ENCODE results near the gene VNN1.

VNN1 gene

DNA sequence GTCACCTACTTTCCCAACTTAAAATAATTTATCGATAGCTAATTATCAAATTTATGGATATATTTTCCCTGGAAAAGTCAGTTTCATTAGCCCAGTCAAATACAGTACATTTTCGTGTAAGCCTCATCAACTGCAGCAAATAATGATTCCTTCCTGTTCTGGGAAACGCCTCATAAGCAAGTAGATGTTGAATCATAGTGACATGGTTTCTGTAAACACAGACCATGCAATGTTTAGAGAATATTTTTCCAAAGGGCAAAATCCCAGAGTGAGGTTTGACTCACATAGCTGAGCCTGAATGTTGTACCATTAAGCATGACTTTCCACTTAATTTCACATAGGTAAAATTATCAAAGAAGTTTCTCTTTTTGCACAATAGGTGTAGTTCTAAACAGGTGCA lies 16.7 kb upstream of the VNN1 start:
- POLR2A ChIA-PET (ENCODE audit: low non-redundant PET): no interaction called here
- no peak for DNase-seq (ENCODE audit: low spot score)
- CTCF ChIA-PET: no interaction called here
- H3K27ac ChIP-seq: no peak overlapping the region
- TF ChIP-seq CTCF (conservative IDR thresholded peaks at IDR 0.05; ENCODE audit: low read depth): no peak

DNA sequence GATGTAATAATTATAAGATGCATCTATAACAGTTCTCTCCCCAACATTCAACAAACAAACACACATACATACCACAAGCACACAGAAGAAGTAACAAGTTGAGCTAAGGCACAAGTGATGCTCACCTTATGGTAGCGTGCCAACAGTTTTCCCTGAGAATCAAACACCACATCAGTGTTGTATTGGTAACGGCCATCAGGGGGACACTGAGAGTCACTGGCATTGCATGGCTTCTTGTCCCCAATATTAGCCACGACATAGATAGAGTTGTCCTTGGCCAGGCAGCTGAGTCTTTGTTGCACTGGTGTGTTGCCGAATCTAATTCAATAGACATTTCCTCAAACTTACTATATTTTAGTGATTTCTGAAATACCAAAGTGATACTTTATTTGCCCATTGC lies 14.8 kb upstream of the VNN1 start:
- ChIA-PET POLR2A (ENCODE audit: low non-redundant PET) (no interaction called here), CTCF (no interaction called here)
- H3K27ac ChIP-seq: no peak overlapping the region
- DNase-seq (ENCODE audit: low spot score): no peak
- no peak for TF ChIP-seq CTCF (conservative IDR thresholded peaks at IDR 0.05; ENCODE audit: low read depth)

DNA sequence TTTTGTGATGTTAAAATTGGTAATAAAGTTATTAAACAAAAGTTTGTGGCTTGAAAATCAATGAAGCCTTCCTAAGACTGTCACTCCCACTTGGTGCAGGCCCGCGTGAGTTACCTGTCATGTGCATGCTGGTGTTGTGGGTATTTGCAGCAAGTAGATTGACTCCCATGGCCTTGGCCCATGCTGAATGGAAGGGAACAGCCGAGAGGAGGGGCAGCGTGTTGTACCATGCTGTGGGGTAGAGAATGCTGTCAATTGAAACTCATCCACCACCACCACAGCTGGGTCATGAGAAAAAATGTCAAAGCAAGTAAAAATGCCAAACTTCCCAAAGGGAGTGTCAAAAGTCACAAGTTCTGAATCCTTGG lies 12.7 kb upstream of the VNN1 start:
- CTCF ChIA-PET: no interaction called here

GRCh38 chr6:132725947-132726607 lies 12.2 kb upstream of the VNN1 start:
- TF ChIP-seq CTCF (conservative IDR thresholded peaks at IDR 0.05; ENCODE audit: low read depth): no peak
- CTCF ChIA-PET: no interaction called here
- no peak overlapping the region for H3K27ac ChIP-seq
- DNase-seq (ENCODE audit: low spot score): no peak
- POLR2A ChIA-PET (ENCODE audit: low non-redundant PET): no interaction called here

More for the DNA sequence above, 12.7 kb upstream of the VNN1 start:
- DNase-seq (ENCODE audit: low spot score): no peak
- no peak for TF ChIP-seq CTCF (conservative IDR thresholded peaks at IDR 0.05; ENCODE audit: low read depth)
- no peak overlapping the region for H3K27ac ChIP-seq
- POLR2A ChIA-PET (ENCODE audit: low non-redundant PET): no interaction called here

DNA sequence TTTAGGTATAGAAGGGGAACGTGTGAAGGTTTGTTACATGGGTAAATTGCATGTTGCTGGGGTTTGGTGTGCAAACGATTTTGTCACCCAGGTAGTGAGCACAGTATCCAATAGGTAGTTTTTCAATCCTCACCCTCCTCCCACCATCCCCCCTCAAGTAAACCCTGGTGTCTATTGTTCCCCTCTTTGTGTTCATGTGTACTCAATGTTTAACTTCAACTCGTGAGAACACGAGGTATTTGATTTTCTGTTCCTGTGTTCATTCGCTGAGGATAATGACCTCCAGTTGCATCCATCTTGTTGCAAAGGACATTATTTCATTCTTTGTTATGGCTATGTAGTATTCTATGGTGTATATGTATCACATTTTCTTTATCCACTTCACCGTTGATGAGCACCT lies 11.6 kb upstream of the VNN1 start:
- DNase-seq (ENCODE audit: low spot score): no peak
- POLR2A ChIA-PET (ENCODE audit: low non-redundant PET): no interaction called here
- CTCF ChIA-PET: no interaction called here
- TF ChIP-seq CTCF (conservative IDR thresholded peaks at IDR 0.05; ENCODE audit: low read depth): no peak
- no peak overlapping the region for H3K27ac ChIP-seq

- POLR2A ChIA-PET (ENCODE audit: low non-redundant PET): no interaction called here
- TF ChIP-seq CTCF (conservative IDR thresholded peaks at IDR 0.05; ENCODE audit: low read depth): no peak
- CTCF ChIA-PET: interaction anchor here (0.9 kb wide), 1 partner anchor 189 kb away, joined by 3 read pairs; no protein-coding TSS in a partner anchor
- no peak overlapping the region for H3K27ac ChIP-seq
- no peak for DNase-seq (ENCODE audit: low spot score)
Measured at GRCh38 chr6:132719736-132720448, 6.0 kb upstream of the VNN1 start.

Data from RWPE1 (cell line).